Fibroblast of lung (primary cell): ENCODE data around the gene WNK2.
"Not testable (repeated sequence)": the region's sequence is repeated elsewhere in the genome, so short reads cannot be mapped to it uniquely, and the experiment has no call there.

ENCODE experiments used
- CTCF ChIP-seq, 2 donors: IDR thresholded peaks in 1 of 2; conservative IDR thresholded peaks in 1 of 2; 1 replicate in 1 of 2; 2 replicates in 1 of 2; pipeline ENCODE4 v1.5.1; 2011 to 2012; ENCODE audit warnings: low read length in 2 of 2, control low read depth in 1 of 2, inconsistent platforms in 1 of 2, low read depth in 1 of 2, mild to moderate bottlenecking in 1 of 2
- EZH2 ChIP-seq: IDR thresholded peaks from 2 replicates; pipeline ENCODE4 v1.5.1; 2012; ENCODE audit warnings: low read length, control low read depth, mild to moderate bottlenecking; ENCODE audit errors: missing control alignments

GRCh38 chr9:93347371-93347975 lies 163.5 kb downstream of the WNK2 start:
- TF ChIP-seq CTCF (conservative IDR thresholded peaks at IDR 0.05 in 1 of 2, IDR thresholded peaks at IDR 0.05 in 1 of 2; ENCODE audit: low read depth in 1 of 2, low read length in 2 of 2); EZH2: not testable (repeated sequence)
